Effector CD4-positive, alpha-beta T cell (primary cell): ENCODE data around the gene PHF21B.

ENCODE experiments used
- DNase-seq: peaks from one replicate; pipeline ENCODE4 v3.0.0-alpha.2; 2020

PHF21B gene

GRCh38 chr22:44956840-44957767, 52.7 kb downstream of the PHF21B start:
- no peak for DNase-seq

- DNase-seq = no peak
Measured at GRCh38 chr22:44955102-44955501, 54.7 kb downstream of the PHF21B start.

GRCh38 chr22:44954149-44954548, 55.7 kb downstream of the PHF21B start:
- no peak for DNase-seq

GRCh38 chr22:44952863-44953746, 56.7 kb downstream of the PHF21B start:
- no peak for DNase-seq

GRCh38 chr22:44951510-44951816, 58.3 kb downstream of the PHF21B start:
- no peak for DNase-seq

GRCh38 chr22:44950806-44951509, 58.8 kb downstream of the PHF21B start:
- no peak for DNase-seq

GRCh38 chr22:44947846-44948245, 62.0 kb downstream of the PHF21B start:
- no peak for DNase-seq

GRCh38 chr22:44947049-44947448, 62.8 kb downstream of the PHF21B start:
- DNase-seq = no peak

GRCh38 chr22:44944883-44945601, 64.8 kb downstream of the PHF21B start:
- no peak for DNase-seq

GRCh38 chr22:44943701-44944324, 66.0 kb downstream of the PHF21B start:
- DNase-seq = no peak

GRCh38 chr22:44942979-44943700, 66.7 kb downstream of the PHF21B start:
- DNase-seq = no peak

- no peak for DNase-seq
Measured at GRCh38 chr22:44942056-44942455, 67.7 kb downstream of the PHF21B start.

- DNase-seq = no peak
Measured at GRCh38 chr22:44941207-44941606, 68.6 kb downstream of the PHF21B start.

- DNase-seq = no peak
Measured at GRCh38 chr22:44940130-44940529, 69.7 kb downstream of the PHF21B start.

- no peak for DNase-seq
Measured at GRCh38 chr22:44939451-44939850, 70.4 kb downstream of the PHF21B start.

GRCh38 chr22:44938886-44939285, 70.9 kb downstream of the PHF21B start:
- no peak for DNase-seq

GRCh38 chr22:44937216-44937615, 72.6 kb downstream of the PHF21B start:
- no peak for DNase-seq

- no peak for DNase-seq
Measured at GRCh38 chr22:44936201-44936600, 73.6 kb downstream of the PHF21B start.

GRCh38 chr22:44935724-44936123, 74.1 kb downstream of the PHF21B start:
- DNase-seq = no peak

GRCh38 chr22:44934454-44934735, 75.4 kb downstream of the PHF21B start:
- no peak for DNase-seq

- no peak for DNase-seq
Measured at GRCh38 chr22:44933666-44934453, 75.9 kb downstream of the PHF21B start.
